Measurements from ENCODE around the gene OR52N4.

OR52N4 gene

GRCh38 chr11:5783255-5783654, 29.2 kb downstream of the OR52N4 start, which contains the start of gene OR52N5:
OR52N5 (minus strand) TSS chr11:5783355; CDS start chr11:5778634, 4,721 bp downstream.
- DNase-seq: no peak
- H3K4me1 ChIP-seq (ENCODE audit: low read length): no peaks in the 10 kb centered on the region
- no peak within 1 kb of the TSS for H2AFZ ChIP-seq (ENCODE audit: low read length)
- no peaks in the 10 kb centered on the region for H3K79me2 ChIP-seq (ENCODE audit: low read length)
- H3K36me3 ChIP-seq (replicated peaks; ENCODE audit: insufficient read depth, low read length): no peaks in the 10 kb centered on the region
- no peaks in the 10 kb centered on the region for H3K9me3 ChIP-seq (replicated peaks; ENCODE audit: insufficient read depth, low read length)
- H3K9ac ChIP-seq (ENCODE audit: low read length): no peak within 1 kb of the TSS
- H3K4me3 ChIP-seq (ENCODE audit: low read length): no peak within 1 kb of the TSS
- H3K9me2 ChIP-seq (replicated peaks; ENCODE audit: insufficient read depth, low read length): no peaks in the 10 kb centered on the region
- no peak within 1 kb of the TSS for H3K27ac ChIP-seq (ENCODE audit: low read length)
- H3K4me2 ChIP-seq (ENCODE audit: low read depth, low read length): no peak within 1 kb of the TSS
- no peaks in the 10 kb centered on the region for H3F3A ChIP-seq (ENCODE audit: insufficient read depth, low read length)
- TF ChIP-seq EZH2phosphoT487 (IDR thresholded peaks at IDR 0.05; ENCODE audit: low read length): no peak
- TF ChIP-seq, protein P1, sequence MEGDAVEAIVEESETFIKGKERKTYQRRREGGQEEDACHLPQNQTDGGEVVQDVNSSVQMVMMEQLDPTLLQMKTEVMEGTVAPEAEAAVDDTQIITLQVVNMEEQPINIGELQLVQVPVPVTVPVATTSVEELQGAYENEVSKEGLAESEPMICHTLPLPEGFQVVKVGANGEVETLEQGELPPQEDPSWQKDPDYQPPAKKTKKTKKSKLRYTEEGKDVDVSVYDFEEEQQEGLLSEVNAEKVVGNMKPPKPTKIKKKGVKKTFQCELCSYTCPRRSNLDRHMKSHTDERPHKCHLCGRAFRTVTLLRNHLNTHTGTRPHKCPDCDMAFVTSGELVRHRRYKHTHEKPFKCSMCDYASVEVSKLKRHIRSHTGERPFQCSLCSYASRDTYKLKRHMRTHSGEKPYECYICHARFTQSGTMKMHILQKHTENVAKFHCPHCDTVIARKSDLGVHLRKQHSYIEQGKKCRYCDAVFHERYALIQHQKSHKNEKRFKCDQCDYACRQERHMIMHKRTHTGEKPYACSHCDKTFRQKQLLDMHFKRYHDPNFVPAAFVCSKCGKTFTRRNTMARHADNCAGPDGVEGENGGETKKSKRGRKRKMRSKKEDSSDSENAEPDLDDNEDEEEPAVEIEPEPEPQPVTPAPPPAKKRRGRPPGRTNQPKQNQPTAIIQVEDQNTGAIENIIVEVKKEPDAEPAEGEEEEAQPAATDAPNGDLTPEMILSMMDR (IDR thresholded peaks at IDR 0.05; ENCODE audit: low read length): no peak
- TF ChIP-seq EZH2 (optimal IDR thresholded peaks at IDR 0.05; ENCODE audit: low read depth, low read length): no peak
- no peaks in the 10 kb centered on the region for H3K27me3 ChIP-seq (replicated peaks; ENCODE audit: insufficient read depth, low read length)
- no peaks in the 10 kb centered on the region for H4K20me1 ChIP-seq (ENCODE audit: insufficient read depth, low read length)

DNA sequence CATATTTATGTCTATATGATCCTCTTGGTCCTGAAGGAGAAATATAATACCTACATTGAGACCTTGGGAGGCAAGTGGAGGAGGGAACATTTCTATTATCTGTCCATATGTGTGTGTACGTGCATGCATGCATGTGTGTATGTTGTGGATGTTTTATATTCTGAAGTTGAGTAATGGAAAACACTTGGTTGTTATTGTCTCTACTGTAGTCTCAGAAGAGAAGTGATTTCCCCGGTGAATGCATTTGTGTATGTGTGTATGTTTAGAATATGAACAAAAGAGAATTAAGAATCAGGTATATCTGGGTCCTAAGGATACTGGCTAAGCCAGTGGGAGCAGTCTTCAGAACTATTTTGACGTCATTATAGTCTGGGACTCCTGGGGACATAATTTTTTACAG, 37.1 kb downstream of the OR52N4 start, which contains the start of gene OR52N1:
OR52N1 (minus strand) TSS at position 101 of the 400 bp plus-strand sequence. CDS start 2,449 bp downstream, outside the sequence.
- TF ChIP-seq, protein P1 (IDR thresholded peaks at IDR 0.05; ENCODE audit: low read length): no peak
- TF ChIP-seq EZH2 (optimal IDR thresholded peaks at IDR 0.05; ENCODE audit: low read depth, low read length): no peak
- TF ChIP-seq EZH2phosphoT487 (IDR thresholded peaks at IDR 0.05; ENCODE audit: low read length): no peak
- H3K4me3 ChIP-seq (ENCODE audit: low read length): no peak within 1 kb of the TSS
- H4K20me1 ChIP-seq (ENCODE audit: insufficient read depth, low read length): no peaks in the 10 kb centered on the region
- no peaks in the 10 kb centered on the region for H3K36me3 ChIP-seq (replicated peaks; ENCODE audit: insufficient read depth, low read length)
- no peaks in the 10 kb centered on the region for H3K27me3 ChIP-seq (replicated peaks; ENCODE audit: insufficient read depth, low read length)
- no peaks in the 10 kb centered on the region for H3F3A ChIP-seq (ENCODE audit: insufficient read depth, low read length)
- H3K4me1 ChIP-seq (ENCODE audit: low read length): no peaks in the 10 kb centered on the region
- H3K4me2 ChIP-seq (ENCODE audit: low read depth, low read length): no peak within 1 kb of the TSS
- H3K9me2 ChIP-seq (replicated peaks; ENCODE audit: insufficient read depth, low read length): no peaks in the 10 kb centered on the region
- H3K79me2 ChIP-seq (ENCODE audit: low read length): no peaks in the 10 kb centered on the region
- DNase-seq: no peak
- no peak within 1 kb of the TSS for H3K27ac ChIP-seq (ENCODE audit: low read length)
- no peak within 1 kb of the TSS for H2AFZ ChIP-seq (ENCODE audit: low read length)
- no peaks in the 10 kb centered on the region for H3K9me3 ChIP-seq (replicated peaks; ENCODE audit: insufficient read depth, low read length)
- no peak within 1 kb of the TSS for H3K9ac ChIP-seq (ENCODE audit: low read length)

DNA sequence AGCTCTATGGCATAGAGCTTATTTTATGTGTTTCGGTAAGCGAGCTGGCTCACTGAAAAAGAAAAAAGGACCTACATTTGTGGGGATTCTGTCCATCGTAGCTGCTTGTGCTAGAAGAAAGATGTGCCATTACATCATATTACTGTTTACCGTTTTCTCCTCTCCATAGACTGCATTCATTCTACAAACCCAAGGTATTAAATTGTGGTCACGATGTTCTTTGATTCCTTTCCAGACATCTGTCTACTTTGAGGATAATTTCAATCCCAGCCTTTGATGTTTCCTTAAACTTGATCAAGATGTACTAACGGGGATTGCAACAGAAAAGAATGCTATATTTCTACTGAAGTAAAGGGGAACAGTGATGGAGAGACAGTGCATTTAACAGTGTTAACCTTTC, 42.5 kb downstream of the OR52N4 start:
- no peaks in the 10 kb centered on the region for H3K9me3 ChIP-seq (replicated peaks; ENCODE audit: insufficient read depth, low read length)
- H2AFZ ChIP-seq (ENCODE audit: low read length): no peak overlapping the region
- no peaks in the 10 kb centered on the region for H4K20me1 ChIP-seq (ENCODE audit: insufficient read depth, low read length)

More for the DNA sequence above, 42.5 kb downstream of the OR52N4 start:
- Histone ChIP-seq H3K9ac (ENCODE audit: low read length) (no peak overlapping the region), H3K9me2 (replicated peaks; ENCODE audit: insufficient read depth, low read length) (no peaks in the 10 kb centered on the region), H3K36me3 (replicated peaks; ENCODE audit: insufficient read depth, low read length) (no peaks in the 10 kb centered on the region), H3K4me2 (ENCODE audit: low read depth, low read length) (no peak overlapping the region), H3K27me3 (replicated peaks; ENCODE audit: insufficient read depth, low read length) (no peaks in the 10 kb centered on the region), H3K4me1 (ENCODE audit: low read length) (no peaks in the 10 kb centered on the region), H3K79me2 (ENCODE audit: low read length) (no peaks in the 10 kb centered on the region), H3K4me3 (ENCODE audit: low read length) (no peak overlapping the region), H3K27ac (ENCODE audit: low read length) (no peak overlapping the region), H3F3A (ENCODE audit: insufficient read depth, low read length) (no peaks in the 10 kb centered on the region)
- DNase-seq: no peak
- TF ChIP-seq EZH2phosphoT487 (IDR thresholded peaks at IDR 0.05; ENCODE audit: low read length): no peak
- TF ChIP-seq EZH2 (optimal IDR thresholded peaks at IDR 0.05; ENCODE audit: low read depth, low read length): no peak
- TF ChIP-seq, protein P1 (IDR thresholded peaks at IDR 0.05; ENCODE audit: low read length): no peak
